ENCODE data around the gene KIR2DL3. TPM values are rescaled to one million over a fixed set of nuclear protein-coding genes. Genes with fewer than 3 reads are reported as not detected.

KIR2DL3 gene
- total RNA-seq, 1 experiment from 2014 or later = not detected

GRCh38 chr19:54725321-54725720 lies 13.0 kb upstream of the KIR2DL3 start:
- Histone ChIP-seq H3K4me2 (ENCODE audit: insufficient read depth, insufficient read length, low read length) (no peak overlapping the region), H3K9me3 (ENCODE audit: control insufficient read depth, low read depth, low read length) (peaks cover 85% of the 10 kb centered on the region)

More at GRCh38 chr19:54725321-54725720, 13.0 kb upstream of the KIR2DL3 start:
- no peak overlapping the region for H4K91ac ChIP-seq (ENCODE audit: insufficient read length, low read depth, low read length)
- Mint-ChIP-seq H3K4me3 (no peak overlapping the region), H3K9me3 (peaks cover 94 to 99% of the 10 kb centered on the region in 2 experiments), H3K36me3 (ENCODE audit: insufficient read depth in 1 of 3, low read depth in 3 of 3) (peaks cover 16 to 45% (median 19%) of the 10 kb centered on the region in 3 experiments), H3K27ac (no peak overlapping the region), H3K27me3 (ENCODE audit: low read depth) (peaks cover 9% of the 10 kb centered on the region), H3K4me1 (no peaks in the 10 kb centered on the region)
- no peak overlapping the region for H3K23ac ChIP-seq (ENCODE audit: insufficient read length, low read depth, low read length)
- no peaks in the 10 kb centered on the region for H4K20me1 ChIP-seq (ENCODE audit: control insufficient read depth, insufficient read depth, insufficient read length)
- no CpG with 5 or more reads among the region's 7 CpGs for WGBS (ENCODE audit: extremely low coverage, insufficient read length, low lambda C conversion rate)
- H3K9ac ChIP-seq (ENCODE audit: extremely low read depth, insufficient read length, low read length) = no peak overlapping the region
- H4K5ac ChIP-seq (ENCODE audit: insufficient read length, low read depth, low read length) = no peak overlapping the region
- H2AFZ ChIP-seq (ENCODE audit: low read length) = no peak overlapping the region
- DNase-seq = no peak
- no peaks in the 10 kb centered on the region for H3K27me3 ChIP-seq (ENCODE audit: insufficient read depth, low read length)
- H2BK12ac ChIP-seq (ENCODE audit: insufficient read length, low read depth, low read length) = no peak overlapping the region
- H3K79me2 ChIP-seq (ENCODE audit: insufficient read depth, low read length) = no peaks in the 10 kb centered on the region
- no peak overlapping the region for H2BK120ac ChIP-seq (ENCODE audit: low read depth, low read length, poor library complexity, severe bottlenecking)
- H2AK5ac ChIP-seq (ENCODE audit: insufficient read length, low read length) = no peak overlapping the region
- H3K14ac ChIP-seq (ENCODE audit: insufficient read depth, low read length) = no peak overlapping the region
- H3K56ac ChIP-seq (ENCODE audit: insufficient read length, low read depth, low read length) = no peak overlapping the region
- no peak overlapping the region for H4K8ac ChIP-seq (replicated peaks; ENCODE audit: insufficient read length, low read depth, low read length)
- no peak overlapping the region for H2BK15ac ChIP-seq (ENCODE audit: low read depth, low read length)
- TF ChIP-seq CTCF (conservative IDR thresholded peaks at IDR 0.05) = no peak
- no peak overlapping the region for H3K18ac ChIP-seq (ENCODE audit: insufficient read length, low read depth, low read length)
- H2BK5ac ChIP-seq (ENCODE audit: insufficient read length, low read length) = no peak overlapping the region
- no peaks in the 10 kb centered on the region for H3K79me1 ChIP-seq (ENCODE audit: insufficient read depth, low read depth, low read length, poor library complexity, severe bottlenecking)
- no peaks in the 10 kb centered on the region for H3K4me1 ChIP-seq (ENCODE audit: insufficient read depth, low read length)
- no peak overlapping the region for H3T11ph ChIP-seq (ENCODE audit: low read length)
- H3K23me2 ChIP-seq (ENCODE audit: insufficient read length, low read depth, low read length, poor library complexity, severe bottlenecking) = no peaks in the 10 kb centered on the region
- H3K4ac ChIP-seq (ENCODE audit: low read depth, low read length) = no peak overlapping the region
- H2BK20ac ChIP-seq (ENCODE audit: low read depth, low read length, poor library complexity, severe bottlenecking) = no peak overlapping the region
- no peak overlapping the region for H3K27ac ChIP-seq (ENCODE audit: insufficient read length, low read depth, low read length)

Measured in H9 (cell line).